ENCODE results near the gene ZNF662. TPM values are rescaled to one million over a fixed set of nuclear protein-coding genes. Genes with fewer than 3 reads are reported as not detected.

The ZNF662 gene
- total and polyA plus RNA-seq, 2 donors (not counting 1 experiment from before 2014, with no cell fraction given), result 1.2 to 5.6 TPM

- no peaks in the 10 kb centered on the region for H3K9me3 ChIP-seq (ENCODE audit: control insufficient read depth, insufficient read depth, low read depth, low read length)
- no peak overlapping the region for H3K4me3 ChIP-seq (replicated peaks in 1 of 4; ENCODE audit: control extremely low read depth in 1 of 4, insufficient read depth in 1 of 4, low read depth in 3 of 4, low read length in 4 of 4)
- TF ChIP-seq CTCF (conservative IDR thresholded peaks at IDR 0.05 in 1 of 2, IDR thresholded peaks at IDR 0.05 in 1 of 2; ENCODE audit: low read depth in 1 of 2, low read length in 2 of 2) (no peak), EZH2 (IDR thresholded peaks at IDR 0.05; ENCODE audit: low read length, missing control alignments) (no peak)
- no peak overlapping the region for H2AFZ ChIP-seq (ENCODE audit: low read length)
- H3K27ac ChIP-seq (ENCODE audit: insufficient read depth, low read length), result no peak overlapping the region
- H3K4me2 ChIP-seq (ENCODE audit: extremely low read depth, insufficient read depth, low read length), result no peak overlapping the region
- H3K9ac ChIP-seq (ENCODE audit: insufficient read depth, low read length), result no peak overlapping the region
- H4K20me1 ChIP-seq (ENCODE audit: control insufficient read depth, extremely low read depth, insufficient read depth, low read length), result no peaks in the 10 kb centered on the region
- H3K79me2 ChIP-seq (ENCODE audit: control insufficient read depth, insufficient read depth, low read length), result no peaks in the 10 kb centered on the region
- peaks cover 7% of the 10 kb centered on the region for H3K27me3 ChIP-seq (ENCODE audit: control insufficient read depth, insufficient read depth, low read length)
- no peaks in the 10 kb centered on the region for H3K36me3 ChIP-seq (ENCODE audit: control insufficient read depth, insufficient read depth, low read length)
- H3K4me1 ChIP-seq (ENCODE audit: control insufficient read depth, extremely low read depth, insufficient read depth, low read length), result no peaks in the 10 kb centered on the region
- no peak for DNase-seq (ENCODE audit: low read depth in 2 of 2)
Measured at GRCh38 chr3:42911551-42911950, 5.6 kb downstream of the ZNF662 start.

GRCh38 chr3:42914771-42915515 lies 9.0 kb downstream of the ZNF662 start:
- Histone ChIP-seq H3K4me2 (ENCODE audit: extremely low read depth, insufficient read depth, low read length) (no peak overlapping the region), H2AFZ (ENCODE audit: low read length) (no peak overlapping the region), H3K36me3 (ENCODE audit: control insufficient read depth, insufficient read depth, low read length) (no peaks in the 10 kb centered on the region), H3K9me3 (ENCODE audit: control insufficient read depth, insufficient read depth, low read depth, low read length) (no peaks in the 10 kb centered on the region), H4K20me1 (ENCODE audit: control insufficient read depth, extremely low read depth, insufficient read depth, low read length) (no peaks in the 10 kb centered on the region), H3K4me3 (replicated peaks in 1 of 4; ENCODE audit: control extremely low read depth in 1 of 4, insufficient read depth in 1 of 4, low read depth in 3 of 4, low read length in 4 of 4) (no peak overlapping the region), H3K27me3 (ENCODE audit: control insufficient read depth, insufficient read depth, low read length) (no peaks in the 10 kb centered on the region), H3K4me1 (ENCODE audit: control insufficient read depth, extremely low read depth, insufficient read depth, low read length) (no peaks in the 10 kb centered on the region), H3K9ac (ENCODE audit: insufficient read depth, low read length) (no peak overlapping the region), H3K27ac (ENCODE audit: insufficient read depth, low read length) (no peak overlapping the region), H3K79me2 (ENCODE audit: control insufficient read depth, insufficient read depth, low read length) (no peaks in the 10 kb centered on the region)
- TF ChIP-seq EZH2 (IDR thresholded peaks at IDR 0.05; ENCODE audit: low read length, missing control alignments) (no peak), CTCF (conservative IDR thresholded peaks at IDR 0.05 in 1 of 2, IDR thresholded peaks at IDR 0.05 in 1 of 2; ENCODE audit: low read depth in 1 of 2, low read length in 2 of 2) (no peak)
- peak in 1 of 2 donors; percentile 14 for DNase-seq (ENCODE audit: low read depth in 2 of 2)

- Histone ChIP-seq H3K79me2 (ENCODE audit: control insufficient read depth, insufficient read depth, low read length) (no peaks in the 10 kb centered on the region), H3K27ac (ENCODE audit: insufficient read depth, low read length) (no peak overlapping the region), H3K9ac (ENCODE audit: insufficient read depth, low read length) (no peak overlapping the region), H3K27me3 (ENCODE audit: control insufficient read depth, insufficient read depth, low read length) (no peaks in the 10 kb centered on the region), H4K20me1 (ENCODE audit: control insufficient read depth, extremely low read depth, insufficient read depth, low read length) (no peaks in the 10 kb centered on the region), H3K9me3 (ENCODE audit: control insufficient read depth, insufficient read depth, low read depth, low read length) (no peaks in the 10 kb centered on the region), H2AFZ (ENCODE audit: low read length) (no peak overlapping the region), H3K4me1 (ENCODE audit: control insufficient read depth, extremely low read depth, insufficient read depth, low read length) (no peaks in the 10 kb centered on the region), H3K4me3 (replicated peaks in 1 of 4; ENCODE audit: control extremely low read depth in 1 of 4, insufficient read depth in 1 of 4, low read depth in 3 of 4, low read length in 4 of 4) (no peak overlapping the region), H3K4me2 (ENCODE audit: extremely low read depth, insufficient read depth, low read length) (no peak overlapping the region), H3K36me3 (ENCODE audit: control insufficient read depth, insufficient read depth, low read length) (no peaks in the 10 kb centered on the region)
- no peak for DNase-seq (ENCODE audit: low read depth in 2 of 2)
- TF ChIP-seq CTCF (conservative IDR thresholded peaks at IDR 0.05 in 1 of 2, IDR thresholded peaks at IDR 0.05 in 1 of 2; ENCODE audit: low read depth in 1 of 2, low read length in 2 of 2), result no peak
- no peak for TF ChIP-seq EZH2 (IDR thresholded peaks at IDR 0.05; ENCODE audit: low read length, missing control alignments)
Measured at GRCh38 chr3:42923606-42924005, 17.7 kb downstream of the ZNF662 start.

Measured in fibroblast of lung (primary cell).